ENCODE results near the gene CHST15. TPM values are rescaled to one million over a fixed set of nuclear protein-coding genes. Genes with fewer than 3 reads are reported as not detected.

The CHST15 gene
- total and polyA plus RNA-seq, 2 donors from 2014 or later, result 2.8 to 39.7 TPM

- DNase-seq (no peak), FAIRE-seq (no peak)
- no peak overlapping the region for H3K27ac ChIP-seq (ENCODE audit: low read depth in 2 of 2, low read length in 2 of 2)
- no peak overlapping the region for H3K9ac ChIP-seq (ENCODE audit: low read length in 3 of 3)
- no peaks in the 10 kb centered on the region for H3K9me3 ChIP-seq (ENCODE audit: control insufficient read depth in 2 of 3, insufficient read depth in 1 of 3, low read length in 3 of 3)
- intact Hi-C loops (cut with DNase I), result no loop called here
- TF ChIP-seq CTCF (IDR thresholded peaks at IDR 0.05; ENCODE audit: borderline replicate concordance, extremely low read depth, insufficient read depth), result no peak
- peaks cover 0 to 16% (median 0%) of the 10 kb centered on the region in 3 donors for H3K4me1 ChIP-seq (ENCODE audit: control insufficient read depth in 2 of 3, insufficient read depth in 2 of 3, low read depth in 1 of 3, low read length in 3 of 3)
- H3K27me3 ChIP-seq (ENCODE audit: control insufficient read depth, insufficient read depth, low read length), result no peaks in the 10 kb centered on the region
- H3K36me3 ChIP-seq (ENCODE audit: control insufficient read depth in 2 of 3, insufficient read depth in 3 of 3, low read length in 3 of 3), result no peaks in the 10 kb centered on the region
- H3K4me3 ChIP-seq (ENCODE audit: low read length in 3 of 3), result no peak overlapping the region
Observed at GRCh38 chr10:124089859-124090258, 3.5 kb downstream of the CHST15 start.

DNA sequence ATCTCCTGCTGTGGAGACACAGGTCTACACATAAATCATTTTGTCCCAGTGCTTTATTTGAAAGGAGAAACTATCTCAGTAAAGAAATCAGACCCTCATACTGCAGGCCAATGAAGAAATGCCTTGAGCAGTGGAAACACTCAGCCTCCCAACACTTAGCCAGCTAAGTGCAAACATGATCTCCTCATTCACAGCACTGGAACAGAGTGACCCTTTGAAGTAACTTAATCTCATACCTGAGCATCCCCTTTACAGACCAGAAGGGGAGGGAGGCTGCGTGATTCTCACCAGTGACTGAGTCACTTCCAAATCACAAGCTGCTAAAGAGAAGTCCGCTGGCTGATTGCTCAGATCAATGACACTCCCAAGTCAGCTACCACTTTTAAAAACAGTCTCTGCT is 4.5 kb downstream of the CHST15 start:
- Histone ChIP-seq H3K4me1 (ENCODE audit: control insufficient read depth in 2 of 3, insufficient read depth in 2 of 3, low read depth in 1 of 3, low read length in 3 of 3) (peaks cover 0 to 16% (median 0%) of the 10 kb centered on the region in 3 donors), H3K9me3 (ENCODE audit: control insufficient read depth in 2 of 3, insufficient read depth in 1 of 3, low read length in 3 of 3) (no peaks in the 10 kb centered on the region), H3K27ac (ENCODE audit: low read depth in 2 of 2, low read length in 2 of 2) (peak overlapping the region in 1 of 2 donors; percentile 43), H3K36me3 (ENCODE audit: control insufficient read depth in 2 of 3, insufficient read depth in 3 of 3, low read length in 3 of 3) (no peaks in the 10 kb centered on the region), H3K4me3 (ENCODE audit: low read length in 3 of 3) (no peak overlapping the region), H3K27me3 (ENCODE audit: control insufficient read depth, insufficient read depth, low read length) (no peaks in the 10 kb centered on the region), H3K9ac (ENCODE audit: low read length in 3 of 3) (no peak overlapping the region)
- no peak for TF ChIP-seq CTCF (IDR thresholded peaks at IDR 0.05; ENCODE audit: borderline replicate concordance, extremely low read depth, insufficient read depth)
- intact Hi-C loops (cut with DNase I), result no loop called here
- FAIRE-seq (no peak), DNase-seq (peak in 3 of 5 donors; percentile 33 to 69 (median 58))

DNA sequence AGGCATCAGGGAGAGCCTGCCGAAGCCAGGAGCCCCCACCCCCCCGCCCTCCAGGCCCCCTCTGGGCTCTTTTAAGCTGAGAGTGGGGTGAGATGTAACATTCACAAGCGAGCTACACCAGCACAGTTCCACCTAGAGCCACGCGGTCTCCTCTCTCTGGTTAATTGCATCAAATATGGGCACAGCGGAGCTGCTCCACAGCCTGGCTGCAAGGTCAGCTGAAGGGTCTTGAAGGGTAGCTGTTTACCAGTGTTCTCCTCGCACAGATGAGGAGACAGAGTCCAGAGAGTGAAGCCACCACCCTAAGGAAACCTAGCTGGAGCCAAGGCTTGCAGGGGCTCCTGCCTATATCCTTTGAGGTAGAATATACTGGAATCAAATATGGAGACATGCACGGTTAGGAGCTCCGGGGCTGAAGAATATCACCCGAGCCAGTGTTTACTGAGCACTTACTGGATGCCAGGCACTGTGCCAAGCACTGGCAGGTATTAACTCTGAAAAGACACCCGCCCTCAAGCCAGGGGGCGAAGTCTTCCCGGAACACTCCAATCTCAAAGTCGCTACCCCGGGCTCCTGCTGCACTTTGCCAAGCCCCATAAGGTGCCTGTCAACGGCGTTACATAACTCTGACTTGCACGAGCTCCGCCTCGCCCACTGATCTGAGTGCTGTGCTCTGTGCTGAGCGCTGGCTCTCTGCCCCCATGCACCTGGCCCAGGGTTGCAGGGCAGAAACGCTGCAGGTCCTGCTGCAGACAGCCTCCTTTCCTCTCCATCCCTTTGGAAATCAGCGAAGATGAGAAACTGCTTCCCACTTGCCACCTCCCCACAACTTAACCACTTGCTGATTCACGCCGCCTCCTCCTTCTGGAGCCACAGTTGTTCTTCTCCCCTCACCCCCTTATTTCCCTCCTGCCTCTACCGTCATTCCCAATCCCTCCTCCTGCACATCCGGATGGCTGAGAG is 5.4 kb downstream of the CHST15 start:
- DNase-seq (peak in 1 of 5 donors; percentile 48), FAIRE-seq (no peak)
- peak overlapping the region in 1 of 2 donors; percentile 49 for H3K27ac ChIP-seq (ENCODE audit: low read depth in 2 of 2, low read length in 2 of 2)
- intact Hi-C loops (cut with DNase I), result no loop called here
- H3K36me3 ChIP-seq (ENCODE audit: control insufficient read depth in 2 of 3, insufficient read depth in 3 of 3, low read length in 3 of 3), result no peaks in the 10 kb centered on the region
- H3K4me1 ChIP-seq (ENCODE audit: control insufficient read depth in 2 of 3, insufficient read depth in 2 of 3, low read depth in 1 of 3, low read length in 3 of 3), result peaks cover 0 to 16% (median 0%) of the 10 kb centered on the region in 3 donors
- no peak for TF ChIP-seq CTCF (IDR thresholded peaks at IDR 0.05; ENCODE audit: borderline replicate concordance, extremely low read depth, insufficient read depth)
- H3K27me3 ChIP-seq (ENCODE audit: control insufficient read depth, insufficient read depth, low read length), result no peaks in the 10 kb centered on the region
- no peak overlapping the region for H3K4me3 ChIP-seq (ENCODE audit: low read length in 3 of 3)
- no peak overlapping the region for H3K9ac ChIP-seq (ENCODE audit: low read length in 3 of 3)
- H3K9me3 ChIP-seq (ENCODE audit: control insufficient read depth in 2 of 3, insufficient read depth in 1 of 3, low read length in 3 of 3), result no peaks in the 10 kb centered on the region
